Mesenchymal stem cell (in vitro differentiated cells and primary cell): Measurements from ENCODE around the gene CEP72.

Experiments
- DNase-seq: peaks from one replicate; pipeline ENCODE4 v3.0.0-alpha.2; 2013
- H2AFZ ChIP-seq: one replicate; pipeline ENCODE4 v1.6.1; 2013; ENCODE audit warnings: low read depth, mild to moderate bottlenecking, control low read depth, inconsistent platforms, low read length, moderate library complexity
- H2AK5ac ChIP-seq: 2 replicates; pipeline ENCODE4 v1.6.1; 2013; ENCODE audit warnings: low read length, moderate library complexity, mild to moderate bottlenecking, inconsistent platforms; ENCODE audit not compliant: severe bottlenecking
- H2BK120ac ChIP-seq: one replicate; pipeline ENCODE4 v1.6.1; 2013; ENCODE audit warnings: low read depth, mild to moderate bottlenecking, inconsistent platforms, low read length, moderate library complexity
- H2BK12ac ChIP-seq, 2 experiments: one replicate each; pipeline ENCODE4 v1.6.1; 2013; ENCODE audit warnings: inconsistent platforms in 2 of 2, low read length in 2 of 2, mild to moderate bottlenecking in 2 of 2, moderate library complexity in 2 of 2, control low read depth in 1 of 2
- H2BK15ac ChIP-seq: one replicate; pipeline ENCODE4 v1.6.1; 2013; ENCODE audit warnings: mild to moderate bottlenecking, low read depth, inconsistent platforms; ENCODE audit not compliant: poor library complexity, severe bottlenecking
- H2BK5ac ChIP-seq: 2 replicates; pipeline ENCODE4 v1.6.1; 2013; ENCODE audit warnings: low read depth, mild to moderate bottlenecking, low read length, control low read depth, inconsistent platforms; ENCODE audit not compliant: poor library complexity, severe bottlenecking
- H3K14ac ChIP-seq, 2 experiments: one replicate each; pipeline ENCODE4 v1.6.1; 2013; ENCODE audit warnings: inconsistent platforms in 2 of 2, low read length in 2 of 2, control low read depth in 1 of 2, mild to moderate bottlenecking in 1 of 2, moderate library complexity in 1 of 2
- H3K18ac ChIP-seq, 2 experiments: one replicate each; pipeline ENCODE4 v1.6.1; 2013; ENCODE audit warnings: inconsistent platforms in 2 of 2, low read length in 2 of 2, control low read depth in 1 of 2, low read depth in 1 of 2, mild to moderate bottlenecking in 1 of 2
- H3K23ac ChIP-seq, 2 experiments: one replicate each; pipeline ENCODE4 v1.6.1; 2013; ENCODE audit warnings: inconsistent platforms in 2 of 2, low read length in 2 of 2, mild to moderate bottlenecking in 2 of 2, moderate library complexity in 2 of 2, control low read depth in 1 of 2
- H3K27ac ChIP-seq: 2 replicates; pipeline ENCODE4 v1.5.1; 2013; ENCODE audit warnings: mild to moderate bottlenecking, moderate library complexity, low read length, control low read depth, inconsistent platforms; ENCODE audit not compliant: poor library complexity, severe bottlenecking
- H3K27me3 ChIP-seq, 2 experiments: 2 replicates each; pipeline versions ENCODE4 v1.6.1 to v1.7.0; 2013; ENCODE audit warnings: low read length in 2 of 2, mild to moderate bottlenecking in 2 of 2, moderate library complexity in 2 of 2, control low read depth in 1 of 2, inconsistent platforms in 1 of 2; ENCODE audit not compliant: control insufficient read depth in 1 of 2, insufficient read depth in 1 of 2
- H3K36me3 ChIP-seq, 2 experiments: 2 replicates each; pipeline versions ENCODE4 v1.6.1 to v1.7.0; 2013; ENCODE audit warnings: low read length in 2 of 2, control low read depth in 1 of 2, inconsistent platforms in 1 of 2, low read depth in 1 of 2, mild to moderate bottlenecking in 1 of 2; ENCODE audit not compliant: insufficient read depth in 2 of 2, control insufficient read depth in 1 of 2
- H3K4ac ChIP-seq, 2 experiments: one replicate each; pipeline ENCODE4 v1.6.1; 2013; ENCODE audit warnings: inconsistent platforms in 2 of 2, low read length in 2 of 2, mild to moderate bottlenecking in 2 of 2, moderate library complexity in 2 of 2, control low read depth in 1 of 2, low read depth in 1 of 2
- H3K4me1 ChIP-seq: 2 replicates; pipeline ENCODE4 v1.6.1; 2013; ENCODE audit warnings: low read depth, low read length, control low read depth; ENCODE audit not compliant: control insufficient read depth, insufficient read depth
- H3K4me2 ChIP-seq: 2 replicates; pipeline ENCODE4 v1.6.1; 2013; ENCODE audit warnings: low read length, mild to moderate bottlenecking, inconsistent platforms; ENCODE audit not compliant: poor library complexity, severe bottlenecking
- H3K4me3 ChIP-seq, 2 experiments: 2 replicates each; pipeline versions ENCODE4 v1.5.1 to v1.7.0; 2013; ENCODE audit warnings: low read length in 2 of 2, mild to moderate bottlenecking in 2 of 2, control low read depth in 1 of 2, low read depth in 1 of 2; ENCODE audit not compliant: insufficient read depth in 1 of 2
- H3K79me1 ChIP-seq: replicated peaks from 2 replicates; pipeline ENCODE4 v1.6.1; 2013; ENCODE audit warnings: mild to moderate bottlenecking, control low read depth, low read length, inconsistent platforms; ENCODE audit not compliant: poor library complexity, severe bottlenecking
- H3K9ac ChIP-seq: 2 replicates; pipeline ENCODE4 v1.7.0; 2013; ENCODE audit warnings: mild to moderate bottlenecking, low read length, moderate library complexity
- H3K9me3 ChIP-seq: 2 replicates; pipeline ENCODE4 v1.7.0; 2013; ENCODE audit warnings: mild to moderate bottlenecking, low read length; ENCODE audit not compliant: control insufficient read depth
- H4K8ac ChIP-seq: one replicate; pipeline ENCODE4 v1.6.1; 2013; ENCODE audit warnings: inconsistent platforms, mild to moderate bottlenecking, low read length, moderate library complexity
- H4K91ac ChIP-seq: one replicate; pipeline ENCODE4 v1.6.1; 2013; ENCODE audit warnings: mild to moderate bottlenecking, low read length, inconsistent platforms
- WGBS: methylation state at CpG from one replicate; pipeline ENCODE4 v1.1.7; 2013; ENCODE audit warnings: mixed read lengths; 5-methylcytosine and 5-hydroxymethylcytosine counted together

The CEP72 gene

DNA sequence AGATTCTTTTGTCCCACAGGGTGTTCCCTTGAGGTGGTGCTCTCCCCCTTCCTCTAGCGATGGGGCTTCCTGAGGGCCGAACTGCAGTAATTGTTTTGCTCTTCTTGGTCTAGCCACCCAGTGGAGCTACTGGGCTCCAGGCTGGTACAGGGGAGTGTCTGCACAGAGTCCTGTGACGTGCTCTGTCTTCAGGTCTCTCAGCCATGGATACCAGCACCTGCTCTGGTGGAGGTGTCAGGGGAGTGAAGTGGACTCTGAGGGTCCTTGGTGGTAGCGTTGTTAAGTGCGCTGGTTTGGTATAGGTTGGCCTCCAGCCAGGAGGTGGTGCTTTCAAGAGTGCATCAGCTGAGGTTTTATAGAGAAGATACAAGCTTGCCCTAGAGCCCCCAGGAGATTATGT lies 20.4 kb upstream of the CEP72 start:
- 89% methylated on average over 5 of the region's 5 CpGs for WGBS
- no peak overlapping the region for H3K4ac ChIP-seq

DNA sequence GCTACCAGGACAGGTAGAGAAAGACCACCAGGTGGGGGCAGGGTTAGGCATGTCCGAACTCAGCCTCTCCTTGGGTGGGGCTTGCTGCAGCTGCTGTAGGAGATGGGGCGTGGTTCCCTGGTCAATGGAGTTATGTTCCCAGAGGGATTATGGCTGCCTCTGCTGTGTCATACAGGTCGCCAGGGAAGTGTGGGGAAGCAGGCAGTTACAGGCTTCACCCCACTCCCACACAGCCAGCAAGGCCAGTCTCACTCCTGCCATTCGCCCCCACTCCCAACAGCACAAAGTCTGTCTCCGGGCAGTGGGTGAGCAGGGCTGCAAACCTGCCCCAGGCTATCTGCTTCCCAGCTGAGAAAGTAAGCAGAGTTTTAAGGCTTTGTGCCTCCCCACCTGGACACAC lies 20.0 kb upstream of the CEP72 start:
- H3K4me2 ChIP-seq, result no peak overlapping the region
- no peak overlapping the region for H2BK120ac ChIP-seq
- peaks cover 59 to 77% of the 10 kb centered on the region in 2 experiments for H3K27me3 ChIP-seq
- no peak overlapping the region for H3K23ac ChIP-seq
- no peak overlapping the region for H3K4me3 ChIP-seq
- no peaks in the 10 kb centered on the region for H3K36me3 ChIP-seq
- no peak overlapping the region for H2AFZ ChIP-seq
- H3K27ac ChIP-seq, result no peak overlapping the region
- no peak overlapping the region for H3K14ac ChIP-seq
- no peak overlapping the region for H3K4ac ChIP-seq
- H2BK12ac ChIP-seq, result no peak overlapping the region
- no peak overlapping the region for H3K18ac ChIP-seq
- WGBS, result 61% methylated on average over 5 of the region's 5 CpGs
- no peak overlapping the region for H2AK5ac ChIP-seq
- no peak overlapping the region for H4K91ac ChIP-seq
- no peak for DNase-seq
- no peaks in the 10 kb centered on the region for H3K79me1 ChIP-seq
- no peak overlapping the region for H4K8ac ChIP-seq
- no peak overlapping the region for H3K9ac ChIP-seq
- H2BK5ac ChIP-seq, result no peak overlapping the region
- no peaks in the 10 kb centered on the region for H3K4me1 ChIP-seq
- peaks cover 3% of the 10 kb centered on the region for H3K9me3 ChIP-seq
- H2BK15ac ChIP-seq, result no peak overlapping the region

More for the DNA sequence above, 20.4 kb upstream of the CEP72 start:
- Histone ChIP-seq H4K8ac (no peak overlapping the region), H4K91ac (no peak overlapping the region), H3K18ac (no peak overlapping the region), H3K27me3 (peaks cover 61 to 77% of the 10 kb centered on the region in 2 experiments), H3K79me1 (no peaks in the 10 kb centered on the region), H3K36me3 (no peaks in the 10 kb centered on the region), H3K4me2 (no peak overlapping the region), H3K4me1 (no peaks in the 10 kb centered on the region), H3K4me3 (no peak overlapping the region), H2BK12ac (no peak overlapping the region), H3K27ac (no peak overlapping the region), H3K23ac (no peak overlapping the region), H2AK5ac (no peak overlapping the region), H3K14ac (no peak overlapping the region), H2BK15ac (no peak overlapping the region), H3K9me3 (peaks cover 3% of the 10 kb centered on the region), H2BK5ac (no peak overlapping the region), H2BK120ac (no peak overlapping the region), H2AFZ (no peak overlapping the region), H3K9ac (no peak overlapping the region)
- DNase-seq, result no peak

DNA sequence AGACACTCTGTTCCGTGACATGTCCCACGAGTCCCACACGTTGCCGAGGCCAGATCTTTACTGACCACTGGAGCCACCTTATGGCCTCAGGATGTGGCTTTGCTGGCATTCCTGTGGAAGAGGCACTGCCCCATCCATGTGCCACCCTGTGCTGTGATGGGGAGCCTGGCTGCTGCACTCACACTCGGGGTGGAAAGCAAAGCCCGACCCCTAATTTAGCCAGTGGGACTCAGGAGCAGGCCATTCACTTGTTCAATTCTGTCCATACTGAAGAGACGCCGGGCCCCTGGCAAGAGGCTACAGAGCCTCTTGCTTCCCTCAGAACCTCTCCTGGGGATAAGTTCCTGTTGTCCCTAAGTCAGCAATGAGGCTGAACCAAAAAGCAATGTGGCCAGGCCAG lies 18.6 kb upstream of the CEP72 start:
- H3K23ac ChIP-seq, result no peak overlapping the region
- H2BK120ac ChIP-seq, result no peak overlapping the region
- no peak overlapping the region for H2BK12ac ChIP-seq
- H3K4me1 ChIP-seq, result no peaks in the 10 kb centered on the region
- H4K8ac ChIP-seq, result no peak overlapping the region
- H2AFZ ChIP-seq, result no peak overlapping the region
- H4K91ac ChIP-seq, result no peak overlapping the region
- peaks cover 5% of the 10 kb centered on the region for H3K9me3 ChIP-seq
- no peak overlapping the region for H3K4me2 ChIP-seq
- no peak overlapping the region for H3K14ac ChIP-seq
- no peaks in the 10 kb centered on the region for H3K36me3 ChIP-seq
- H2AK5ac ChIP-seq, result no peak overlapping the region
- no peak overlapping the region for H3K9ac ChIP-seq
- no peak overlapping the region for H2BK5ac ChIP-seq
- no peak overlapping the region for H3K4me3 ChIP-seq
- no peak overlapping the region for H2BK15ac ChIP-seq
- H3K27me3 ChIP-seq, result peaks cover 56 to 78% of the 10 kb centered on the region in 2 experiments
- H3K4ac ChIP-seq, result no peak overlapping the region
- DNase-seq, result no peak
- WGBS, result 93% methylated on average over 8 of the region's 8 CpGs
- no peak overlapping the region for H3K27ac ChIP-seq
- H3K79me1 ChIP-seq, result no peaks in the 10 kb centered on the region
- H3K18ac ChIP-seq, result no peak overlapping the region

DNA sequence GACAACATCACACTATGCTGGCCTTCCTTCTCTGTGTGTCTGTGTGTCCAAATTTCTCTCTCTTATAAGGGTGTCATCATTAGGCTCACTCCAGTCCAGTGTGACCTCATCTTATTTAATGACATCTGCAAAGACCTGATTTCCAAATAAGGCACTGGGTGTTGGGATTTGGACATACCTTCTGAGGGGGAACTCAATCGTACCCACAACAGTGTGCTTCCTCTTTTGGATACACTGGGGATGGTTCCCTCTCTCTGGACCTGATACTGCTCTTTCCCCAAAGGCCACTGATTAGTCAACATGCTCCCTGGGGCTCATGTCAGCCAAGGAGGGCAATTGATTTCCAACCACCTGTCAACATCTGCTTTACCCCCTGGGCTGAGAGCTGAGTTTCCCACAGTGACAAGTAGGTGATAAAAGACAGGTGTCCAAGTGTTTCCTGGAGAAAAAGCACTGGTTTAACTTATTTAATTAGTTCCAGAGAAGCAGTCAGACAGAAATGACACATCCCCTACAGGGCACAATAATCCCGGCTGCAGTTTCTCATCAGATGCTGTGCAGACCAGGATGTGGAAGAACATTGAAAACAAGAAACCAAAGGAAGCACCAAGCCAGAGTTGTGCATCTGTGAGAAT lies 17.8 kb upstream of the CEP72 start:
- H3K4me1 ChIP-seq, result no peaks in the 10 kb centered on the region
- H3K4me3 ChIP-seq, result no peak overlapping the region
- WGBS, result 46% methylated on average over 2 of the region's 2 CpGs
- DNase-seq, result no peak
- no peak overlapping the region for H2AK5ac ChIP-seq
- H3K27ac ChIP-seq, result no peak overlapping the region
- peaks cover 5% of the 10 kb centered on the region for H3K9me3 ChIP-seq
- H3K14ac ChIP-seq, result no peak overlapping the region
- H3K18ac ChIP-seq, result no peak overlapping the region
- no peak overlapping the region for H4K91ac ChIP-seq
- no peak overlapping the region for H3K4ac ChIP-seq
- no peak overlapping the region for H3K9ac ChIP-seq
- no peaks in the 10 kb centered on the region for H3K79me1 ChIP-seq
- no peak overlapping the region for H4K8ac ChIP-seq
- no peak overlapping the region for H2BK12ac ChIP-seq
- H3K27me3 ChIP-seq, result peaks cover 51 to 78% of the 10 kb centered on the region in 2 experiments
- H2BK15ac ChIP-seq, result no peak overlapping the region
- no peak overlapping the region for H3K4me2 ChIP-seq
- H2AFZ ChIP-seq, result no peak overlapping the region
- H2BK5ac ChIP-seq, result no peak overlapping the region
- H2BK120ac ChIP-seq, result no peak overlapping the region
- no peaks in the 10 kb centered on the region for H3K36me3 ChIP-seq
- H3K23ac ChIP-seq, result no peak overlapping the region
